GM18499 (cell line): ENCODE measurements around the gene GLYAT.
"Not testable (repeated sequence)": the region's sequence is repeated elsewhere in the genome, so short reads cannot be mapped to it uniquely, and the experiment has no call there.

Experiments
- ATAC-seq: cut with Tn5 transposase; IDR thresholded peaks from one replicate; pipeline ENCODE4 v1.9.1; 2021; ENCODE audit warnings: moderate number of reproducible peaks; ENCODE audit not compliant: insufficient read depth, unreplicated experiment

GLYAT gene

GRCh38 chr11:58685973-58686722 is 45.6 kb downstream of the GLYAT start:
- no peak for ATAC-seq

DNA sequence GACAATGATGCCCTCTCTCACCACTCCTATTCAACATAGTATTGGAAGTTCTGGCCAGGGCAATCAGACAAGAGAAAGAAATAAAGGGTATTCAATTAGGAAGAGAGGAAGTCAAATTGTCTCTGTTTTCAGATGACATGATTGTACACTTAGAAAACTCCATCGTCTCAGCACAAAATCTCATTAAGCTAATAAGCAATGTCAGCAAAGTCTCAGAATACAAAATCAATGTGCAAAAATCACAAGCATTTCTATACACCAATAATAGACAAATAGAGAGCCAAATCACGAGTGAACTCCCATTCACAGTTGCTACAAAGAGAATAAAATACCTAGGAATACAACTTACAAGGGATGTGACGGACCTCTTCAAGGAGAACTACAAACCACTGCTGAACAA is 49.1 kb downstream of the GLYAT start:
- ATAC-seq: not testable (repeated sequence)

DNA sequence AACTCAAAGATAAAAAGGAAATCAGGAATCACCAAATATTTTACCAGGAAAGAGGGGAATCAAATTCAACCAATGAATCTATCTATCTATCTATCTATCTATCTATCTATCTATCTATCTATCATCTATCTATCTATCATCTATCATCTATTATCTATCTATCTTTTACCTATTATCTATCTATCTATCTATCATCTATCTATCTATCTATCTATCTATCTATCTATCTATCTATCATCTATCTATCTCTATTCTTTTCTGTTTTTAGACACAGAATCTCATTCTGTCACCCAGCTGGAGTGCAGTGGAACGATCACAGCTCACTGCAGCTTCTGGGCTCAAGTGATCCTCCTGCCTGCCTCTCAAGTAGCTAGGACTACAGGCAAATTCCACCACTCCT is 54.2 kb downstream of the GLYAT start:
- ATAC-seq: not testable (repeated sequence)

DNA sequence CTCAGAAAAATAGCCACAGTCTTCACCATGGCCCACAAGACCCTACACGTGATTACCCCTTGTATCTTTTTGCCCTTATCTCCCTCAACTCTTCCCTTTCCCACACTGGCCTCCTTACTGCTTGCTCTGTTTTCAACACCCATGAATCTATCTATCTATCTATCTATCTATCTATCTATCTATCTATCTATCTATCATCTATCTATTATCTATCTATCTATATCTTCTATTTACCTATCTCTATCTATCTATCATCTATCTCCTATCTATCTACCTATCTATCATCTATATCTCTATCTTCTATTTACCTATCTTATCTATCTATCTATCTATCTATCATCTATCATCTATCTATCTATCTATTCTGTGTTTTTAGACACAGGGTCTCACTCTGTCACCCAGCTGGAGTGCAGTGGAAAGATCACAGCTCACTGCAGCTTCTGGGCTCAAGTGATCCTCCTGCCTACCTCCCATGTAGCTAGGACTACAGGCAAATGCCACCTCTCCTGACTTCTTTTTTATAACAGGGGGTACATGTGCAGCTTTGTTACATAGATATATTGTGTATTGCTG is 55.1 kb downstream of the GLYAT start:
- ATAC-seq: no peak

DNA sequence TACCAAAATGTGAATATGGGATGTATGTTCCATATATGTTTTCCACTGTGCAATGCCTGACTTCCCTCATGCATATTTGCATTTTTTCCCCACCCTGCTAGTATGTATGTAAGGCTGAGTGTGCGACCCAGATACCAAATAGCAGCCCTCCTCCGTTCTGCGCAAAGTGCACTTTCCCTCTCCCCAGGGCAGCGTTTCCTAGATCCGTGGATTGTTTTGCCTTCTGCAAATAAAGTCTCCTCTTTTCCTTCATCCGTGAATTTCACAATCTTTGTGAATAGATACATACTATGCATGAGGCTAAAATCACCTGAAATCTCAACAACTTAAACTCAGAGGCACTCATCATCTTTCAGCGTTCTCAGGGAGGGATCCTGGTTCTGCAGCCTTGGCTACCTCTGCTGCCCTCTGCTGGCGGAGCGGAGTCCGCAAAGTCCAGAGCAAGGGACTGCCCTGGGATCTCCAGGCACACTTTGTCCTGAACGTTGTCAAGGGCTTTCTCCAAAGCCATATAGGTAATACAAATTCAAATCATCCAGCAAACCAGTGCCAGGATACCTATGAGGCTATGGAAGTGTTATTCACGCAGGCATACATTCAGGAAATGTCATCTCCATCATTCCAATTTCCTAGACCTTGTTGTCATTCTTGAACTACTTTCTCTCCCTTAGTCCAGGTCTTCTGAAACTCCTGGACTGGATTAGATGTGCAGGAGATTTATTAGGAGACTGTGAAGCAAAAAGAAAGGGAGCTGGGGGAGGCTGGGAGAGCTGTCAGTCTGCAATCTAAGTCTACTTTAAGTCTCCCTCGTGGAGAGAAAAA is 56.2 kb downstream of the GLYAT start:
- ATAC-seq: peak; percentile 90

DNA sequence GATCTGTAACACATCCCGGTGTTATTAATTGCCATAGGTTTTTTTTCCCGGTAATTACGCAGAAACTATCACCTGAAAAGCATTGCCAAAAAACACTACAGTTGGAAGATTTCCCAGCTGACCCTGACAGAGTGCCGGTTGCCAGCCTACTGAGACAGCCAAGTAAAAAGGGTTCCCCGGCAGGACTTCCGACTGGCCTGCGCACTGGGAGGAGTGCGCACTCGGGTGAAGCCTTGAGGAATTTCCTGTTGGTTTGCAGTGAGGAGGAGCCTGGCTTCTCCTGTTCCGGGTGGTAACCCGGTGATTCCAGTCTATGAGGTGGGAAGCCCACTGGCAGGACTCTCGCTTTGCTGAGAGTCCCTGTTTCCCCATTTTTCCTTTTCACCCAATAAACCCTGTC is 57.1 kb downstream of the GLYAT start:
- no peak for ATAC-seq

- no peak for ATAC-seq
Measured at GRCh38 chr11:58671983-58672633, 59.6 kb downstream of the GLYAT start.

- no peak for ATAC-seq
Measured at GRCh38 chr11:58659910-58660570, 71.7 kb downstream of the GLYAT start.

DNA sequence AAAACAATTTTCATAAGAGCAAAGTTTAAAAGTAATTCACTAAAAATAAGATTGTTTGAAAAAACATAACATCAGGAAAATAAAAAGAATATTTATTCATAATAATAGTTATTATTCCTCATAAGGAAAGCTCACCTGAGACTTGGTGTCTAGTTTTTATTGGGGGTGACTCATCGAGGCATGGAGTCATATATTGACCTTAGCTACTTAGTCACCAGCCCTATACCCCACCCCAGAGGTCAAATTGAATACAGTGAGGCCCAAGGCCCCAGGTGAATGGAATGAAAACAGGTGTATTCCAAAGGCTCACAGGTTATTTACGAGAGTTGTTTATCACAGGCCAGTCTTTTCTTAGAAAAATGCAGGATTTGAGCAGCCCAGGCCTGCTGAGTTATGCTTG is 72.3 kb downstream of the GLYAT start:
- ATAC-seq: no peak
